Measurements from ENCODE around the gene LSM10. TPM values are rescaled to one million over a fixed set of nuclear protein-coding genes. Genes with fewer than 3 reads are reported as not detected.

Gene LSM10
- total and polyA plus RNA-seq, 9 of the 15 experiments (the other 6 are each of a cell fraction or from before 2014, with no cell fraction given): 13.2 to 146 (median 68.9) TPM

- TF ChIP-seq NR2F6 (CRISPR knock-in tag; IDR thresholded peaks at IDR 0.05) (no peak), RHOXF2B (CRISPR knock-in tag; conservative IDR thresholded peaks at IDR 0.05) (no peak), ZNF212 (CRISPR knock-in tag; IDR thresholded peaks at IDR 0.05) (no peak), TEAD2 (tag; IDR thresholded peaks at IDR 0.05) (no peak), AFF4 (CRISPR knock-in tag; IDR thresholded peaks at IDR 0.05) (no peak), ZNF239 (CRISPR knock-in tag; IDR thresholded peaks at IDR 0.05) (no peak; the same call in 1 of the 2 replicates), SUPT5H (IDR thresholded peaks at IDR 0.05) (peak; percentile 97), OTX1 (CRISPR knock-in tag; IDR thresholded peaks at IDR 0.05) (no peak), TRIM24 (IDR thresholded peaks at IDR 0.05) (no peak; a peak in 1 of 4 replicates), WHSC1 (IDR thresholded peaks at IDR 0.05; ENCODE audit: low read length) (no peak), CREBBP (IDR thresholded peaks at IDR 0.05; ENCODE audit: low read depth, low read length) (no peak), MCM3 (IDR thresholded peaks at IDR 0.05) (no peak), GTF2A2 (tag; IDR thresholded peaks at IDR 0.05) (no peak), MEF2D (tag; conservative IDR thresholded peaks at IDR 0.05; ENCODE audit: low read depth) (no peak), ELK3 (CRISPR knock-in tag; IDR thresholded peaks at IDR 0.05) (no peak), ZNF12 (CRISPR knock-in tag; IDR thresholded peaks at IDR 0.05) (peak; percentile 87), COPS2 (conservative IDR thresholded peaks at IDR 0.05) (no peak), MCM2 (IDR thresholded peaks at IDR 0.05; ENCODE audit: low read depth) (no peak), IRF1 (CRISPR knock-in tag; IDR thresholded peaks at IDR 0.05; ENCODE audit: borderline replicate concordance) (no peak), ZNF518B (CRISPR knock-in tag; IDR thresholded peaks at IDR 0.05) (no peak), MTA1 (IDR thresholded peaks at IDR 0.05; ENCODE audit: borderline replicate concordance) (peak; percentile 54)
Measured at GRCh38 chr1:36397378-36398230, at the start of gene LSM10 (continued).

All from K562 (cell line).